A204.1 (cell line): ENCODE measurements around the gene GALNT18.

Experiments used
- FAIRE-seq: peaks from 2 replicates; lab custom pipeline; 2012; peaks lifted over from hg19 to GRCh38; lab: Jason Lieb, UNC

Gene GALNT18

DNA sequence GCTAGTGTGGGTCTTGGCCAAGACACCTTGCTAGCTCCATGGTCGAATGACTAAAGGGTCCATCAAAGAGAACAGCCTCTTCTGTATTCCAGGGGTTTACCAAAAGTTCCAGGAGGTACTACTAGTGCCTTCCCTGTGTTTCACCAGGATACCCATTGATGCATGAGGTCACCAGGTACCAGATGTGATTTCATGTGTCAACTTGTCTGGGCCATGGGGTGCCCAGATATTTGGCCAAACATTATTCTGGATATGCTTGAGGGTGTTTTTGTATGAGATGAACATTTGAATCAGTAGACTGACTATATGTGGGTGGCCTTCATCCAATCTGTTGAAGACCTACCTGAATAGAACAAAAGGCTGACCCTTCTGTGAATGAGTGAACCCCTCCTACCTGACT, 92.8 kb downstream of the GALNT18 start:
- no peak for FAIRE-seq

- FAIRE-seq: no peak
Observed at GRCh38 chr11:11525283-11525682, 96.5 kb downstream of the GALNT18 start.

DNA sequence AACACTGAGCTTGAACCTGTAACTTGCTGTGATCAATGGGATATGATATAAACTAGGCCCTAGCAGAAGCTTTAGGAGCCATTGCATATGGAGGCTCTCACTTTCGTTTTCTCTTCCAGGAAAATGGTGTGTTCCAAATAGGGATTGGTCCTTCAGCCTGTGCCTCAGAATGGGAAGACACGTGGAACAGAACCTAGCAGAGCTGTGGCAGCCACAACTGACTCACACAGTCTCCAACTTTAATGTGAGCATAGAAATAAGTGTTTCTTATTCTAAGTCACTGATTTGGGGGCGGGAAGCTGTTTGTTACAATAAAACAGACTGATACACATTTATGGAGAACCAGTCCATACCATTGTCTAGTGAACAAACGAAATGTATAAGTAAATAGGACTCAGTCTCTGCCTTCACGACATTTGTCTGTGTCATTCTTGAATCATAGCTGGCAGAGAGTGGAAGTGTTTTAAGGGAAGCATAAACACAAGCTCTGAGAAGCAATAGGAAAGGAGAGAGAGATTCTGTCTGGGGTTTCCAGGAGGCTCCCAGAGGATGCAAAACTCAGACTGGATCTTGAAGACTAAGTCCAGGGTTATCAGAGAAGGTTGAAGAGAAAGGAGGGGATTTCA, 97.3 kb downstream of the GALNT18 start:
- FAIRE-seq: no peak

DNA sequence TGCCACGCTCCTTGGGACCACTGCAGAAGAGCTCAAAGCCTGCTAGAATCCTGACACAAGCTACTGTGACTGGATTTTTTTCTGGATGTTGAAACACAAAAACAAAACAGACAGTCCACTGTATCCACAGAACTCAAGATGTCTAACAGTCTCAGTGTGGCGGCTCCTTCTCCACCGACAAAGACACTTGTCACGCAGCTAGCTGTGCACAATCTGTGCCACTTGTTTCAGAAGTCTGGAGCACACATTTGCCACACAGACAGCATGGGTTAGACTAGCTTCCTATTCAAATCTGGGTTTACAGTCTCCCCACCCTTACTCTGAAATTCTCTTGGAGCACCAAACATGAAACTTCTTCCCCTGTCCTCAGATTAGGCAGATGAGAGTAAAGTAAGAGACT, 99.2 kb downstream of the GALNT18 start:
- no peak for FAIRE-seq

DNA sequence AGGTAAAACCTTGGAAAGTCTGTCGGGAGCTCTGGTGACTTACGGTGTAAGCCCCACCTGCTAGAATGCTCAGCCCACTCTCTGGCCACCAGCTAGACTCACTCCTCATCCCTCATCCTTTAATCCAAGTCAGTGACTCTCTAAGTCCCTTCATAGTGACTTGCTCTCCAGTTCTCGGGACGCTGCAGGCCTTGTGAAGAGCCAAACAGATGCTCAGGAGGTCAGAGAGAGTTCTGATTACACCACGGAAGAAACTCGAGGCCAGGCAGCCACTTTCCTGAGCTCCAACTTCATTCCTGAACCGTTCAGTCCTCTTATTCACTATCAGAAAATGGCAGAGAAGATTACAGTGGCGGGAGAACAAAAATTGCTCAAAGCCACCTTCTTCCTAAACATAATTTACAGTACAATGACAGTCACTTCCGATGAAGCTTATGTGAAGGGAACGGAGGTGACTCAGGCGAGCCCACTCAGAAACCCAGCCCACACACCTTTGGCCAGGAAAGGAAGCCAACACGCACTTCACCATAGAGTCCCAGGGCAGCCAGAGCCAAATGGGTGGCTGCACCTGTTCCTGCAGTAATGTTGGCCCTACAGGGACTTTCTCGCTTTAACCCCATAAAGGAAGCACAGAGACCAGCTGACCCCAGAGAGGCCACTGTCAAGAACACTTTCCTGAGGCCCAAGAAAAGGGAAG, 100.4 kb downstream of the GALNT18 start:
- FAIRE-seq: no peak

GRCh38 chr11:11520231-11521015, 101.4 kb downstream of the GALNT18 start:
- no peak for FAIRE-seq

GRCh38 chr11:11519184-11519583, 102.6 kb downstream of the GALNT18 start:
- FAIRE-seq: no peak

DNA sequence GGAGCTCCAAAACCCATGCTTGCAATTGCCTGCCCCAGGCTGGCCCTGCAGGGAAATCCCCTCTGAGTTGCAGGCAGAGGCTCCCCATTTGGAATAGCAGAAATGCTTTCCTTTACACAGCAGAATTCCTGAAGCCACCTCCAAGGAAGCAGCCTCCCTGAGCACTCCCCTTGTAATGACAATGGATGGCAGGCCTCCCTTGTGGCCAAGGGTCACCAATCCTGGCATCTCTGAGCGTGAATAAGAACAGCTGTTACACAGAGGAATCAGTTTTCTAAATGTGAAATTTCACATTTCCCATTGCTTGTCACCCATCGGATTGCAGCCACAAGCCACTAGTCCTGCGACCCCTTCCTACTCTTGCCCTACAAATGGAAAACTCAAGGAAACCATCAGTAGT, 107.6 kb downstream of the GALNT18 start:
- FAIRE-seq: no peak

DNA sequence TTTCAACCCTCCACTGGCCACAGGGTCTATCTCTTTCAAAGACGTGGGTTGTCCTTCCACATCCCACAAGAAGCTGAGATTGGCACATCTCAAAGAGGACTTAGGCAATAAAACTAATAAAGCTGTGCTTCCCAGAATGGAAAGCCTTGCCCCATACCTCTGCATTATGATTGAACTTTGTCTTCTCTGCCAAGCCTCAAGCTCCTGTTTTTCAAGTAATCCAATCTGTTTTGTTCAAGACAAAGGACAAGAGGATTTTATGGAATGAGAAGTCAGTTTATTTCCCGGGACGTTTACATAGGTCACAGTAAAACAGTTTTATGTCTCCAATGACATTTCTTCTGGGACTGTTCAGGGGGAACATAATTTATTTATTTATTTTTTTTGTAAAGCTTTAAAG, 108.4 kb downstream of the GALNT18 start:
- no peak for FAIRE-seq

DNA sequence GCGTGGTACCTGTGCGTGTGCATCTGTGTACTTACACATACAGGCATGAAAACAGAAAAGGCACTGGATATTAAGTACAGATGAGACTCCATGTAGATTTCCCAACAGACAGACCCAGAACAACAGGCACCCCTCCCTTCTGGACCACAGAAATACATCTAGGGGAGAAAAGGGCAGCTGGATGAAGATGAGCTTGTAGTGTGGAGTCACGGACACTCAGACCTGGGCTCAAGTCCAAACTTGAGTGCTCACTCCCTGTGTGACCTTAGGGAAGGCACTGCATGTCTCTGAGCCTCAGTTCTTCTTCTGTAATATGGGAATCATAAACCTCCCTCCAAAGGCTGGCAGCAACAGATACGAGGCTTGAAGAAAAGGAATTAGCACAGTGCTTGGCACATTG, 108.9 kb downstream of the GALNT18 start:
- FAIRE-seq: no peak

DNA sequence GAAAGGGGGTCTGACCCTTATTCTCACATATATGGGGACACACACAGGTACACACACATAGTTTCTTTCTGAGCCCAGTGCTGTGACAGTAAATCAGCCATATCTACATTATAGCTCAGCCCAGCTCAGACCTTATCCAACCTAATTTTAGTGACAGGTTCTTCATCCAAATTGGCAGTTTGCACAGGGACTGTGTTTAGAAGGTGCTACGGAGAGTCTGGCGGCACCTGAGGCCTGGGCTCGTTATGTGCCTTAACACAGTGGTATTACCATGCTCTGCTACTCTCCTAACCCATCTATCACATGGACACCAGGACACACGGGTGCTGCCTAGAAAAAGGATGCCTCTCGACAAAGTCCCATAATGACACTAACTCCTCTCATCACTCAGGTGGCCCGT, 109.3 kb downstream of the GALNT18 start:
- FAIRE-seq: no peak

- no peak for FAIRE-seq
Observed at GRCh38 chr11:11512090-11512489, 109.7 kb downstream of the GALNT18 start.

- no peak for FAIRE-seq
Observed at GRCh38 chr11:11510939-11511338, 110.9 kb downstream of the GALNT18 start.

DNA sequence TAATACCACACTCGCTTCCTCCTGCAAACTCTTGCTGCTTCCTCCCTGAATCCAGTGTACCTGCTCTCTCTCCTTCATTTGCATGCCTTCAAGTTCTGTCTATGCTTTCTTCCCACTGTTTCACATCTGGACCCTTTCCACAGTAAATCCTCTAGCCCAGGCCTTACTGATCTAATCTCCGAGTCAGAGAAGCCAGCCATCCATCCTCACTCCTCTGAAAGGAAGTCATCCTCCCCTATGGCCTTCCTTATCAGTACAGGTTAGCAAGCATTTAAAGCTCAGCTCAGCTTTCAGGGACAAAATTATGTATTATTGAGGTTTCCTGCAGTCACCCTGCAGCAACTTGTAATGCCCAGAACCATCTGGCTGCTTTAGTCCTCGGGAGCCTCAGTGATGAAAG, 116.1 kb downstream of the GALNT18 start:
- FAIRE-seq: no peak

DNA sequence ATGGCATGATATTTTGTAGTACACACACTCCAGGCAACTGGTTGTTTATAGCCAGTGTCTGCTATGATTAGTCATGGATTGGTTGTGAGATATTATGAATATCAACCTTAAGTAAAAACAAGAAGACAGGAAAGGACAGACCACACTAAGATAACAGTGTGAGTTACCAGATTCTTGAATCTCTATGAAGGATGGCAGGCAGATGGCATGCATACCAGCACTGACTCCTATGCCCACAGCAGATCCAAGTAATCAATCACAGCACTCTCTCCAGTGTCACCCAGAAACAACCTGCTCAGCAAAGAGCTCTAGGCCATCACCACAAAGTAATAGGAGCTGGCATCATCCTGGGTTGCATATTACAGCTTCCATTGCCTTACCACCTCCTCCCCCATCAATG, 116.6 kb downstream of the GALNT18 start:
- no peak for FAIRE-seq

GRCh38 chr11:11504071-11504470, 117.7 kb downstream of the GALNT18 start:
- FAIRE-seq: no peak

DNA sequence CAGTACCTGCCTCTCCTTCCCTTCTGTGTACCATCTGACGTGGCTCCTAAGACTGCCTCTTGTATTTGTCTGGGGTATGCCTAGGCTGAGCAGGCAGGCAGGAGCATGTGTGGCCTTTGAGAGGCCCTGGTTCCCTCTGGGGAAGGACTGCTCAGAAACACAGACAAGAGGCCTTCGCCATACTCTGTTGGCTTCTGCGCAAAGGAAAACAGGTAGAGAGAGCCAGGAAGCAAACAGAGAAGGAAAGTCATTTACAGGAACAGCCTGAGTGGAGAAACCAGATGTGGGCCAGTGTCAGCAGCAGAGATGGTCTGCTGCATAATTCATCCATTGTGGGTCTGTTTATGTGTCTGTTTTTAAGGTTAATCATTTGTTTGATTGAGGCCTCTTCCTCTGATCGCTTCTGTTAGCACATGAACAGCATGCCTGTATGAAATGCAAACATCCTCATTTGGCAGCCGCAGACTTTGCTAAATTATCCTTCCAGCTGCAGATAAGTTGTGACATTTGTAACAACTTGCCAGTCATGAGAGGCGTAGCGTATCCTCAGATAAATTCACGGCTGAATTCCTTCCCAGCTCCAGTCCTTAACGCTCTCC, 119.4 kb downstream of the GALNT18 start:
- FAIRE-seq: no peak

- no peak for FAIRE-seq
Observed at GRCh38 chr11:11501546-11502262, 120.1 kb downstream of the GALNT18 start.

GRCh38 chr11:11500744-11501487, 120.9 kb downstream of the GALNT18 start:
- FAIRE-seq: no peak

GRCh38 chr11:11499300-11499699, 122.5 kb downstream of the GALNT18 start:
- FAIRE-seq: no peak

DNA sequence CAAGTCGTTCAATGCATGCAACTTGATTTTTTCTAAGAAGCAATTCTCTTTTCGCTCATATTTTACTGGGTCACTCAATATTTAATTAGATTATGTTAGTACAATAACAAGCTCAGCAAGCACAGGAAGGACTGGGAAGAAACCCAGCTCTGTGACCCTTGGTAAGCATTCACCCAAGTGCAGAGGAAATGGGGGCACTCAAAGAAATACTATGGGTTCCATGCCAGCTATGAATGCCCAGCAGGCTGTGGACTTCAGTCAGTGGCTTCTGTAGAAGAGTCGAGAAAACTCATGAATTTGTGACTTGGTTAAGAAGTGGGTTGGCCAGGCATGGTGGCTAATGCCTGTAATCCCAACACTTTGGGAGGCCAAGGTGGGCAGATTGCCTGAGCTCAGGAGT, 123.6 kb downstream of the GALNT18 start:
- FAIRE-seq: no peak

DNA sequence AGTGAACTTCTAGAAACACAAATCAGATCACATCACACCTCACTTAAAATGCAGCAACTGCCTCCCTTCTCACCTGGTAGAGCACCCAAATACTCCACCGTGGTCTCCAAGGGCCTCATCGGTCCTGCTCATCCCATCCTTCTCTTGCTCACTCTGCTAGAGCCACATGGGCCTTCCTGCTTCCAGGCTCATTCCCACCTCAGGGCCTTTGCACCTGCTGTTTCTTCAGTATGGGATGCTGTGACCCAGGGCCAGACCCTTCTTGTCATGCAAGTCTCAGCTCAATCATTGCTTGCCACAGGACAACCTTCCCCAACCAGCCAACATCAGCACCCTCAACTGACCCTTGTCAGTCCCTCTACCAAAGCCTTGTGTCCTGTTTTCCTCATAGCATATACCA, 124.9 kb downstream of the GALNT18 start:
- FAIRE-seq: no peak
